CD4-positive, alpha-beta T cell treated with Interleukin-15 for 1 hour (primary cell): Measurements from ENCODE around the gene SLC10A3.

ENCODE experiments used
- DNase-seq: peaks from one replicate; pipeline ENCODE4 v3.0.0-alpha.2; 2020

The SLC10A3 gene

GRCh38 chrX:154490414-154491083 is at the start of gene SLC10A3:
SLC10A3 (minus strand) TSS chrX:154490629; CDS start chrX:154488940, 1,689 bp downstream.
- DNase-seq: peak; percentile 96

- DNase-seq: no peak
Observed at GRCh38 chrX:154539077-154539476, 48.6 kb upstream of the SLC10A3 start.

GRCh38 chrX:154535892-154536291 is 45.5 kb upstream of the SLC10A3 start:
- DNase-seq: no peak

DNA sequence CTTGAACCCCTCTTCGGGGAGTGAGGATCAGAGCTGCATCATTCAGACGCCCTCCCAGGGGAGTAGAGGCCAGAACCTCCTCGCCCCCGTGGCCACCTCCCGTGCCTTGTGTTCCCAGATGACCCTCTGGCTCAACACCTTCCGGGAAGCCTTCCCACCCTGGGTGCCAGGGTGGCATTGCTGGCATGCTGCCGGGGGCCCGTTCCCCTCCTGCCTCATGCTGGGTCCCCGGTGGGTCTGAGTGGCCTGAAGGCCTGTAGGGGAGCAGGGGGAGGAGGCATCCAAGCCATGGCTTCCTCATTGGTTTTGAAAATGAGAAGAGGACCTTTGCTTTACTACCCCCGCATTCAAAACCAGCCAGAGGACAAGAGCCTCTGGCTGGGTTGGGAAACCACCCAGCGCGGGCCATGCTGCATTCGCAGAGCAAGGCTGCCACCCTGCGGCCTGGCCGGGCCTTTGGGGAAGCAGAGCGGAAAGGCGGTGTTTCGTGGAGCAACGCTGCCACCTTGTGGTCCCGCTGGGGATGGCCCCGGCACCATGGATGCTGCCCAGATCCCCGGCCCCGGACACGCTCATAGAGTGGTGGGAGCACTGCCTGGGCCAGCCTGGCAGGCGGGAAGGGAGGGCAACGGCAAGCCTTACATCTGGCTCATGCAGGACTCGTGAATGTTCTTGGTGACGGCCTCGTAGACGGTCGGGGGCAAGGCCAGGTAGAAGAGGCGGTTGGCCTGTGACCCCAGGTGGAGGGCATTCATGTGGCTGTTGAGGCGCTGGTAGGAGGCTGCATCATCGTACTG is 44.3 kb upstream of the SLC10A3 start:
- peak; percentile 90 for DNase-seq

DNA sequence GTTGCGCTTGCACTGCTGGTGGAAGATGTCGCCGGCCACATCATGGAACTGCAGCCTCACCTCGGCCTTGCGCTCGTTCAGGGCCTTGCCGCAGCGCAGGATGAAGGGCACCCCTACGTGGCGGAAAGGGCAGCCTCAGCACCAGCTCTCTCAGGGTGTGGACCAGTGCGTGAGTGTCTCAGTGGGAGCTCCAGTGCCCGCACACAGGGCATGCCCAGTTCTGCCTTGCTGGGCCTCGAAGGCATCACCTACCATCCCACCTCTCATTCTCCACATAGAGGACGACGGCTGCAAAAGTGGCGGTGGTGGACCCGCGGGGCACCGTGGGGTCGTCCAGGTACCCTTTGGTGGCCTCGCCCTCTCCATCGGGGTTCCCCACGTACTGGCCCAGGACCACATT is 42.3 kb upstream of the SLC10A3 start:
- no peak for DNase-seq

DNA sequence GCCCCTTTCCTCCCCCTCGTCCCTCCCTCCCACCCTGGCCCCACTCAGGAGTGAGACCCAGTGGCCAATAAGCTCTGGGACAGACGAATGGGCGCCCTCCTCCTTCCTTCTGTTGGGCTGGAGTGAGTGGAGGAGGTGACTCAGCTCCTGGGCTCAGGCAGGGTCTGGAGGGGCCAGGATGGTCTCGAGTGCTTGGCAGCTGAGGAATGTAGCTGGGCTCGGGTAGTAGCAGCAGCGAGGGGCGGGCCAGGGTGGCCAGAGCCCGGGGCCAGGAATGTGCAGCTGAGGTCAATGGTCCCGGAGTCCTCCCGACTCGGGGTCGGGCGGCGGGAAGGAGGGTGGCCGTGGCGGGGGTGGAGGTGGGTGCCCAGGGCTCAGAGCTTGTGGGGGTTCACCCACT is 41.2 kb upstream of the SLC10A3 start:
- DNase-seq: no peak

DNA sequence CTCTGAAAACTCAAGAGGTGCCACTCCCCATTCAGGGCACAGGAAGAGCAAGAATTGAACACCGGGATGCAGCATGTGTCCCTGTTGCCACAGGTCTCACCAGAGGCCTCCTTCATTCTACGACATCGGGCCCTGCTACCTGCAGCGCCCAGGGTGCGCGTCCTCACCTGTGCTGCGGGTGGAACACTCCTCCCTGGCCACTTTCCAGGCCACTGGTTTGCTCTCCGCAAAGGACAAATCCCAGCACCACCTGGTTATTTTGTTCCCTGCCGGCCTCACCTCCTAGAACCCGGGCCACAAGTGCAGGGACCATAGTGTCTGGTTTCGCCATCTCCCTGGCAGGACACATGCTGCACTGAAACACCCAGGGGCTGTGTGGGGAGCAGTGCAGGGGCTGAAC is 39.9 kb upstream of the SLC10A3 start:
- no peak for DNase-seq

DNA sequence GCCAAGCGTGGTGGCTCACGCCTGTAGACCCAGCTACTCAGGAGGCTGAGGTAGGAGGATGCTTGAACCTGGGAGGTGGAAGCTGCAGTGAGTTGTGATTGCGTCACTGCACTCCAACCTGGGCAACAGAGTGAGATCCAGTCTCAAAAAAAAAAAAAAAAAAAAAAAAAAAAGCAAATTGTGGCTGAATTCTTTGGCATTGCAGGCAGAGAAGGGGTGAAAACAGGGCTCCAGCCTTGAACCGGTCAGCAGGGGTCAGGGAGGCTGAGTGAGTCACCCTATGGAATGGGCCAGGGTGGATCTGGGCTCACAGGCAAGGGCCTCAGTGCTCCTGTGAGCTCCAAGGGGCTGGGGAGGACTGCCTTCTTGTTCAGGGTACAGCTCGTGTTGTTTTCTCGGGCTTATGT is 38.8 kb upstream of the SLC10A3 start:
- no peak for DNase-seq

DNA sequence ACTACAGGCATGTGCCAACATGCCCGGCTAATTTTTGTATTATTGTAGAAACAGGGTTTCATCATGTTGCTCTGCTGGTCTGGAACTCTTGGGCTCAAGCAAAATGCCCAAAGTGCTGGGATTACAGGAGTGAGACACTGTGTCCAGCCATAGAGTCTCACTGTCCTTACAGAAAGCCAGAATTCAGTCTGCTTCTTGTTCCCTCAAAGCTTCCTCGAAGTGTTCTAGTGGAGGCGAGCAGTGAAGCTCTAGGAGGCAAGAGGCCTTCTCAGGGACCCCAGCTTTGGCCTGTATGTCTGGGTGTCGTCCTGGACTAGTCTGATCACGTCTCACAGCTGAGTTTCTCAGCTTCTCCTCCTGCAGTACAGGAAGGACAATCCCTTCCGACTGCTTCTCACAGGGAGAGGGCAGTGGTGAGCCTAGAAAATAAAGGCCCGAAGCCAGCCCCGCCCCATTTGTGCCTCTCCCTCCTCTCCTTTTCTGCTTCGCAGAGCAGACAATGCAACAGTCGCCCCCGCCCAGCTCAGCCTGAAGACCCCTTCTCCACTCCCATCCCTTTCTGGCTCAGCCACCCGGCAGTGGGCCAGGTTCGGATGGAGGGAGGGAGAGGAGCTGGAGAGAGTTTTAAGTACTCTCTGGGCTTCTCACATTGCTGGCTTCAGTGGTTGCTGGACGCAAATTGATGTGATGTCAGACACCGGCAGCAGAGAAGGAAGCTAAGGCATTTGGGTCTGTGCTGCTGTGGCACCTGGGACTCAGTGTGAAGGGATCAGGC is 36.7 kb upstream of the SLC10A3 start:
- DNase-seq: peak; percentile 67

- DNase-seq: no peak
Observed at GRCh38 chrX:154525606-154526490, 35.4 kb upstream of the SLC10A3 start.

DNA sequence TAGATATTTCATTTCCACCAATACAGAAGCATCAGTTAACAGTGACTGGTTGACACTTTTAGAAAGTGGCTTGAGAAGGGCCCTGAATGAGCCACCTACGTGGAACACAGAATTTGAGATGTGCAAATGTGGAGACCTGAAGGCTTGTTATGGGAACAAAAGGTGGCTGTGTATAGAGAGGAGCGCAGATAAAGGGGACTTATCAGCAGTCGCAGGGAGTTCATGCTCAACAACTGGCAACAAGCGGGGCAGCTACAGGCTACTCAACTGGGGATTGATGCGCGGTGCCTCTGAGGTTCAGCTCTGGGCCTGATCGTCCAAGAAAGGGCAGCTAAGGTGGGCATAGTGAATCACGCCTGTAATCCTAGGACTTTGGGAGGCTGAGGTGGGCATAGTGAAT is 29.0 kb upstream of the SLC10A3 start:
- DNase-seq: no peak

DNA sequence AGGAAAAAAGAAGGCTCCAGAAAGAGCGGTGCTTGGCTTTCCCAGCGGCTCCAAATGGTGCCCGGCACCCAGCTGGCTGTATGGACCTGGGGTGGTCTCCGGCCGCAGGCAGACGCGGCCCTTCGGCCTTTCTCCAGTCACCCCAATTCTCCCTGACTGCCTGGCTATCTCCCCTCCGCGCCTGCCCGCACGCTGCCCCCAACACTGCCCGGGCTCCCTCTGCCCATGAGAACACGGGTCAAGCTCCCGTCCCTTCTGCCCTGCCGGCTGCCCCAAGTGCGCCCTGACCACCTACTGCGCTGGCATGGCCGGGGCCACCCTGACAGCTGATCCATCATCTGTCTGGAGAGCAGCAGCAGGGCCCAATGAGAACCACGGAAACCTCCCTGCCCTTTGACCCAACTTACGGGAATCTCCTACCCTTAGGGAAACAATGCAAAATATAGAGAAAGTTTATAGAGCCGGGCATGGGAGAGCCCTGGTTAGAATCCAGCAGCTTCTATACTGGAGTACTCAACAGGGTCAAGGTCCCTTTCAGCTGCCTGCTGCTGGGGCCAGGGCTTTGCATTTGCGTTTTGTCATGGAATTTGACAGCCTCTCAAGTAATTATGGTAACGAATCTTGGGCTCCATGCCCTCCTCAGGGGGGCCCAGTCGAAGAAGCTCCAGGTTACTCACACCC is 26.8 kb upstream of the SLC10A3 start:
- DNase-seq: no peak

DNA sequence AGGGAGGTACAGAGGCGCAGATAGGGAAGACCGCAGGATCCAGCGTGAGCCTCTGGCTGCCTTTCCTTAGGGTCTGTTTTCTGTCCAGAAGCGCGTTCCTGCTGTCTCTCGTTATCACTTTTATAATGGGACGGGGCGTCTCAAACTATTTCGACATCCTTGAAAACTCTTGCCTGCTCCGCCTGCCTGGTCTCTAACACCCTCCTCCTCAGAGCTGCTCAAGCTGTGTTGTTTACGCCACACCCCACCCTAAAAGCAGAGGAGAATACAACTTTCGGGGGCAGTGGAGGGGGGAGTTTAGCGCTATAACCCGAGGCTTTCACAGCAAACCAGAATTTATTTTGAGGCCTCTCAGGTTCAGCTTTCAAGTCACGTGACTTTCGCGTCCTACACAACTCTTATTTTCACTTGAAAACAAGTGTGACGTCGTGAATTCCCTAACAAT is 26.2 kb upstream of the SLC10A3 start:
- no peak for DNase-seq

DNA sequence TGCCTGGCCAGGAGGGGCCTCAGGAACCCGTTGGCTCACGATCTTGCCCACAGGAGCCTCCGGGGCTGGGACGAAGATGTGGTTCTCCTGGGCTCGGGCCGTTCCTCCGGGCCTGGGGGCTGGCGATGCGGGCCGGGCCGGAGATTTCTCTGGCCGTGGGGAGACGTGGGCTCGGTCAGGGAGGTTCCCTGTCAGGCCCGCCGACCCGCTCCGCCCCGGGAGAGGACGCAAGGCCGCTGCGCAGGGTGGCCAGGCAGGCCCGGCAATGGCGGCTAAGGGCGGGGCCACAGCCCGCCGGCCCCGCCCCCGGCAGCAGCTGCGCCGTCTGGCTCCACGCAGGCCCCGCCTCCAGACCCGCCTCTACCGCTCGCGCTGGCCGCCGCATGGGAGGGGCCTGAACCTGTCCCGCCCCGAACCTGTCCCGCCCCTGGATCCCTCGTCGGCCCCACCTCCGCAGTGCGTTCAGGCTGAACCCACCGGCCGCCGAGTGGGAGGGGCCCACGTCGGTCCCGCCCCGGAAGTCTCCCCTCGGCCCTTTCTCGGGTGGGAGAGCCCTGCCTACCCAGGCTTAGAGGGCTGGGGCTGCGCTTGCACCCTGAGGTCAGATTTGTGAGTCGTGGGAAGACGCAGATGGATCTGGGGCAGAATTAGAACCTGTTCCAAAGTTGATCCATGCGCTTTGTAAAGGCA is 25.7 kb upstream of the SLC10A3 start, which contains the start of gene FAM3A:
Gene FAM3A, minus strand, starts transcription at position 267 of the 690 bp plus-strand sequence. CDS start 460 bp downstream, outside the sequence.
- peak; percentile 93 for DNase-seq

DNA sequence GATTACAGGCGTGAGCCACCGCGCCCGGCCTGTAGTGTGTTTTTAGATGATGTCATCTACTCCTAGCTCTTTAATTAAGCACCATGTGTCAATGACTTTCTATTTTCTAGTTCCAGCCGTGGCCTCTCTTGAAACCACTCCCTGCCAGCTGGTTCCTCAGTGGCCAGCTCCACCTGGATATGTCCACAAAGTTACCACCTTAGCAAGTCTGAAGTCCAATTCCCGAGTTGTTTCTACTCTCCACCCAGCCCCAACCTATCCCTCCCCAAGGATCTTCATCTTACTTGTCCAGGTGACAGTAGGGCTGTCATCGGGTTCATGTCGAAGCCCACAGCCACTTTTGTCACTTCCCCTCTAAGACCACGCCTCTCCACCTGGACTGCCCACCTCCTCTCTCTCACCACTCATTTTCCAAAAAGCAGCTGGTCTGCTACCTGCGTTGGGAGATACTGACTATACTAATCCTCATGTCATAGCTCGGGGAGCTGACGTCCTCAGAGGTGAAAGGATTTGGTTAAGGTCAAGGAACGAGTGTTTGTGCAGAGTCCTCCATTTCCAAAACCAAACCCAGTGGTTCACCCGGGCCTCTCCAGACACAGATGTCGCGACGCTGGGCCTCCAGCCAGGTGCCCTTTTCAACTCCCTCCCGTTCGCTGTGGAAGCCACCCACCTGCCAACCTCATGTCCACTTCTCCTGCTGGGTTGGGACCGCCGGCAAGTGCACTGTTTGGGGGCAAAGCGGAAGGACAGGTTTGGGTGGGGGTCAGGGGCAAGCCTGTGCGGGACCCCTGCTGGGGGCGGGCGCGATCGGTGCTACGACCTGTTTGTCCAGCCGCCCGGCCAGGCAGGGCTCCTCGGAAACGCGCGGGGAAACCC is 24.9 kb upstream of the SLC10A3 start:
- DNase-seq: no peak

GRCh38 chrX:154513716-154514115 is 23.3 kb upstream of the SLC10A3 start:
- no peak for DNase-seq

DNA sequence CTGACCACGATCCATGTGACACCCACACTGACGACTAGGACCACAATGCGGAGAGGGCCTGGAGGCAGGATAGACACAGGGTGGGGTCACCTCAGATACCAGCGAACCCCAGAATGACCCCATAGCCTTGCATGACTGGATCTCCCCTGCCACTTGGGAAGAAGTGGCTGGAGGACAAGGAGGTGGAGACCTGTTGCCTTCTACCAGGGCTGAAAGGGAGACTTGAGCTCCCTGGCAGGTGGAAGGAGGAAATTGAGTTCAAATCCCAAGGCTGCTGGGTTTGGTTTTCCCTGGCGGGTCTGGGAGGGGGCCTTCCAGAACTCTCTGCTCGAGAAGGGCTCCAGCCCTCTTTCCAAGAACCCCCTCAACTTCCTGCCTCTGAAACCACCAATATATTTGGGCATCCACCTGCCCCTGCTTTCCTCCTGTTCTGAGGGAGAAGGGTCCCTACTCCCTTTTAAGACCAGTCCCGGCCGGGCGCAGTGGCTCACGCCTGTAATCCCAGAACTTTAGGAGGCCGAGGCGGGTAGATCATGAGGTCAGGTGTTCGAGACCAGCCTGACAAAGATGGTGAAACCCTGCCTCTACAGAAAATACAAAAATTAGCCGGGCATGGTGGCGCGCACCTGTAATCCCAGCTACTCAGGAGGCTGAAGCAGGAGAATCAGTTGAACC is 22.6 kb upstream of the SLC10A3 start:
- no peak for DNase-seq

- DNase-seq: no peak
Observed at GRCh38 chrX:154511761-154512160, 21.3 kb upstream of the SLC10A3 start.

GRCh38 chrX:154509455-154509854 is 19.0 kb upstream of the SLC10A3 start:
- no peak for DNase-seq

GRCh38 chrX:154508384-154508745 is 17.9 kb upstream of the SLC10A3 start:
- DNase-seq: no peak
